K562 (cell line): ENCODE measurements around the gene ARHGAP23.

Experiments used
- CTCF ChIP-seq, 3 experiments: IDR thresholded peaks in 2 of 3; conservative IDR thresholded peaks in 1 of 3; 2 replicates each; pipeline ENCODE4 v1.5.1; 2011 to 2012; ENCODE audit warnings: low read length in 3 of 3, mild to moderate bottlenecking in 3 of 3, control low read depth in 2 of 3, improper control_type of control experiment in 1 of 3, inconsistent platforms in 1 of 3, low read depth in 1 of 3, mixed read lengths in 1 of 3, moderate library complexity in 1 of 3; ENCODE audit not compliant: insufficient read depth in 2 of 3
- NCOA1 ChIP-seq: fragments of 450-650 bp; IDR thresholded peaks from 2 replicates; pipeline ENCODE4 v1.6.1; 2016; ENCODE audit warnings: low read depth
- ZNF121 ChIP-seq: sonication (generic); formaldehyde crosslinking; conservative IDR thresholded peaks from 2 replicates; pipeline ENCODE4 v1.8.0; 2022; ENCODE audit warnings: missing genetic modification reagents
- ZNF444 ChIP-seq: fragments of 250-450 bp; sonication (Bioruptor Pico); IDR thresholded peaks from 2 replicates; pipeline ENCODE4 v1.4.0; 2020; ENCODE audit warnings: mild to moderate bottlenecking, moderate library complexity

DNA sequence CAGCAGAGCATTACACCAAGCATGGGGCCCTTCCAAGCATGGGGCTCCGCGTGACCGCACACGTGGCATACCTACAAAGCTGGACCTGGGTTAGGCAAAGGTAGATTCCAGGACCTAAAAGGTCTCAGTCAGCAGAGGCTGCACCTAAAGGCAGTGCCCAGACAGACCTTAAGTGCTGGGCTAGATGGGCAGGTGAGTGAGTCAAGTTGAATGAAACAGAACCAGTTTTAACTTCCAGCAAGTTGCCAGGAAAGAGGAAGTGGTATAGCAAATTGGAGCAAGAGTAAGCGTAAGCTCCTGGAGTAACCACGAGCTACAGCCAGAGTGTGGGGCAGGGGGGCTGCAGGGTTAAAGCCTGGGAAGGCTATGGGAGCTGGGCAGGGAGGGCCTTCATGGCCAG is 128.0 kb downstream of the ARHGAP23 start:
- TF ChIP-seq CTCF (IDR thresholded peaks at IDR 0.05 in 2 of 3, conservative IDR thresholded peaks at IDR 0.05 in 1 of 3; ENCODE audit: insufficient read depth in 2 of 3, low read depth in 1 of 3, low read length in 3 of 3) (no peak), ZNF121 (CRISPR knock-in tag) (no peak), NCOA1 (no peak), ZNF444 (CRISPR knock-in tag) (no peak)
